Smooth muscle cell (in vitro differentiated cells): ENCODE results near the gene LGALS3BP. TPM values are rescaled to one million over a fixed set of nuclear protein-coding genes. Genes with fewer than 3 reads are reported as not detected.
A peak's percentile ranks its signal among the peaks of the same experiment; 100 is the strongest.

Experiments
- DNase-seq: peaks from one replicate; lab custom pipeline; 2025; ENCODE audit not compliant: unreplicated experiment; lab: John Stamatoyannopoulos, UW
- H2AFZ ChIP-seq: fragments of 200-600 bp; sonication (generic); 2 replicates; pipeline ENCODE4 v1.6.0; 2016; ENCODE audit warnings: antibody characterized with exemption, low read depth, mild to moderate bottlenecking
- H3F3A ChIP-seq: fragments of 200-600 bp; sonication (generic); 2 replicates; pipeline ENCODE4 v1.6.0; 2017; ENCODE audit warnings: antibody characterized with exemption, low read depth
- H3K27ac ChIP-seq: fragments of 200-600 bp; sonication (generic); 2 replicates; pipeline ENCODE4 v1.5.1; 2016; ENCODE audit warnings: low read depth, mild to moderate bottlenecking
- H3K27me3 ChIP-seq: fragments of 200-600 bp; sonication (generic); 2 replicates; pipeline ENCODE4 v1.6.1; 2016; ENCODE audit warnings: low read depth, mild to moderate bottlenecking
- H3K36me3 ChIP-seq: fragments of 200-600 bp; sonication (generic); 2 replicates; pipeline ENCODE4 v1.5.1; 2016; ENCODE audit warnings: low read depth
- H3K4me1 ChIP-seq: fragments of 200-600 bp; sonication (generic); 2 replicates; pipeline ENCODE4 v1.5.1; 2016; ENCODE audit warnings: low read depth
- H3K4me2 ChIP-seq: fragments of 200-600 bp; sonication (generic); 2 replicates; pipeline ENCODE4 v1.6.0; 2016; ENCODE audit warnings: mild to moderate bottlenecking
- H3K4me3 ChIP-seq: fragments of 200-600 bp; sonication (generic); 2 replicates; pipeline ENCODE4 v1.5.1; 2016; ENCODE audit warnings: mild to moderate bottlenecking
- H3K79me2 ChIP-seq: fragments of 200-600 bp; sonication (generic); 2 replicates; pipeline ENCODE4 v1.6.0; 2016; ENCODE audit warnings: low read depth, mild to moderate bottlenecking
- H3K9ac ChIP-seq: fragments of 200-600 bp; sonication (generic); 2 replicates; pipeline ENCODE4 v1.6.0; 2016; ENCODE audit warnings: low read depth
- H3K9me3 ChIP-seq: fragments of 200-600 bp; sonication (generic); replicated peaks from 2 replicates; pipeline ENCODE4 v1.5.1; 2016; ENCODE audit warnings: low read depth
- H4K20me1 ChIP-seq: fragments of 200-600 bp; sonication (generic); 2 replicates; pipeline ENCODE4 v1.6.0; 2016; ENCODE audit warnings: low read depth
- CTCF ChIP-seq: fragments of 200-600 bp; sonication (generic); IDR thresholded peaks from 2 replicates; pipeline ENCODE4 v1.5.1; 2017; ENCODE audit warnings: borderline replicate concordance, mild to moderate bottlenecking, antibody characterized with exemption; ENCODE audit not compliant: insufficient read depth, poor library complexity, severe bottlenecking
- WGBS: methylation state at CpG from one replicate; pipeline ENCODE4 v1.1.7; 2016; ENCODE audit warnings: low lambda C conversion rate; 5-methylcytosine and 5-hydroxymethylcytosine counted together
- polyA plus RNA-seq: library from polyadenylated mRNA; unstranded; fragments of >200 nt; fragmentation: Nextera tagmentation; extraction: Ambion mirVana; gene quantifications from 2 replicates; pipeline ENCODE4 v1.2.1, GENCODE V29; 2016
- total RNA-seq: library from RNA; depleted of rRNA; stranded (reverse); fragments of >200 nt; gene quantifications from 2 replicates; pipeline ENCODE4 v1.2.3, GENCODE V29; 2014

LGALS3BP gene
- total and polyA plus RNA-seq, 2 experiments from 2014 or later = 66.5 to 151 TPM

GRCh38 chr17:78934681-78935418, 44.9 kb downstream of the LGALS3BP start:
- 80% methylated on average over 19 of the region's 19 CpGs for WGBS
- H3K79me2 ChIP-seq = no peaks in the 10 kb centered on the region
- DNase-seq = no peak

GRCh38 chr17:78933959-78934568, 45.7 kb downstream of the LGALS3BP start:
- peaks cover 12% of the 10 kb centered on the region for H3K4me1 ChIP-seq
- DNase-seq = peak; percentile 73
- H3K36me3 ChIP-seq = no peaks in the 10 kb centered on the region
- TF ChIP-seq CTCF = no peak
- H3K9ac ChIP-seq = peak overlapping the region; percentile 86
- no peaks in the 10 kb centered on the region for H3K79me2 ChIP-seq
- H3K27me3 ChIP-seq = no peaks in the 10 kb centered on the region
- H3F3A ChIP-seq = peaks cover 18% of the 10 kb centered on the region
- H4K20me1 ChIP-seq = no peaks in the 10 kb centered on the region
- peak overlapping the region; percentile 9 for H3K4me3 ChIP-seq
- no peak overlapping the region for H2AFZ ChIP-seq
- H3K27ac ChIP-seq = peak overlapping the region; percentile 99
- H3K9me3 ChIP-seq = no peaks in the 10 kb centered on the region
- WGBS = 14% methylated on average over 16 of the region's 16 CpGs
- peak overlapping the region; percentile 78 for H3K4me2 ChIP-seq

More at GRCh38 chr17:78934681-78935418, 44.9 kb downstream of the LGALS3BP start:
- Histone ChIP-seq H3K4me2 (peak overlapping the region; percentile 64), H3K4me1 (peaks cover 15% of the 10 kb centered on the region), H3K9me3 (no peaks in the 10 kb centered on the region), H3F3A (peaks cover 18% of the 10 kb centered on the region), H3K36me3 (no peaks in the 10 kb centered on the region), H3K9ac (peak overlapping the region; percentile 86), H3K27me3 (no peaks in the 10 kb centered on the region), H3K27ac (peak overlapping the region; percentile 99), H4K20me1 (no peaks in the 10 kb centered on the region), H2AFZ (no peak overlapping the region), H3K4me3 (no peak overlapping the region)
- TF ChIP-seq CTCF = no peak

GRCh38 chr17:78933025-78933958, 46.4 kb downstream of the LGALS3BP start:
- no peak for TF ChIP-seq CTCF
- peak overlapping the region; percentile 78 for H3K4me2 ChIP-seq
- H3K27me3 ChIP-seq = no peaks in the 10 kb centered on the region
- H3F3A ChIP-seq = peaks cover 18% of the 10 kb centered on the region
- no peaks in the 10 kb centered on the region for H3K36me3 ChIP-seq
- DNase-seq = peak; percentile 38
- WGBS = 61% methylated on average over 18 of the region's 18 CpGs
- no peaks in the 10 kb centered on the region for H3K9me3 ChIP-seq
- peak overlapping the region; percentile 99 for H3K27ac ChIP-seq
- no peak overlapping the region for H2AFZ ChIP-seq
- peaks cover 12% of the 10 kb centered on the region for H3K4me1 ChIP-seq
- no peaks in the 10 kb centered on the region for H4K20me1 ChIP-seq
- peak overlapping the region; percentile 9 for H3K4me3 ChIP-seq
- no peaks in the 10 kb centered on the region for H3K79me2 ChIP-seq
- H3K9ac ChIP-seq = peak overlapping the region; percentile 86
